Kidney capillary endothelial cell (primary cell): ENCODE results near the gene LIMA1.

Source experiments
- DNase-seq: peaks from one replicate; pipeline ENCODE4 v3.0.0-alpha.2; 2018; ENCODE audit warnings: low spot score

Gene LIMA1

DNA sequence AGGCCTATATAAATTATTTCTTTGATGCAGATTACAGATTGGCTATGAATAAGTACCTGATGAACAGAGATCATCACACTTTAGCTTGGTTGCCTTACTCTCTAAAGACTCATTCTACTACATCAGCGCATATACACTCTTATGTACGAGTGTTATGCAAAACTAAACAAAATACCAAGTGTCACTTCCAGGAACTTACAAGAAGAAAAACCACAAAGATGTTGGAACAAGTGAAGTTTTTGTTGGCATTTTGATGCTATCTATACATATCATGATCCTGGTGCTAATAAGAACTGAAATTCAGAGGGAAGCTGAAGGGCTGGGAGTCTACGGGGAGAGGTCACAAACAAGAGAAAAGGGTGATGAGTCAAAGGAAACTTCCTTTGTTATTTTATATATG lies 68.3 kb downstream of the LIMA1 start:
- DNase-seq = peak; percentile 16

GRCh38 chr12:50214018-50214417 lies 69.3 kb downstream of the LIMA1 start:
- no peak for DNase-seq

- DNase-seq = no peak
Observed at GRCh38 chr12:50213439-50213838, 69.9 kb downstream of the LIMA1 start.

DNA sequence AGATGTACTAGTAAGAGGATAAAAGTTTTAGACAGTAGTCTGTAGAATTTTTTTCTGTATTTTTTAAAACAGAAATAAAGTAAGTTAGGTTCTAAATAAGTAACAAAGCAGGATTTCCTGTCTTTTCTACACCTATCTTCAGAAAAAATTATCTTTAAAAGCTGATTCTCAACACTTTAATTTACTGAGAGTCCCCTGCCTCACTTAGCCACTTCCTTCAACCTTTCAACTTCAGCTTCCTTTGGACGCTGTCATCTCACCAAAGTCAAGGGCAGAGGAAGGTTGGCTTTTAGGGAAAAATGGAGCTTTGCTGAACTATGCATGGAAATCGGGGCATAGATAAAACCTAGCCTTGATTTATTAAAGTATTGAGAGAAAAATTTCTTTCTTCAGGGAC lies 71.3 kb downstream of the LIMA1 start:
- DNase-seq = no peak

GRCh38 chr12:50211392-50212070 lies 71.8 kb downstream of the LIMA1 start:
- no peak for DNase-seq

DNA sequence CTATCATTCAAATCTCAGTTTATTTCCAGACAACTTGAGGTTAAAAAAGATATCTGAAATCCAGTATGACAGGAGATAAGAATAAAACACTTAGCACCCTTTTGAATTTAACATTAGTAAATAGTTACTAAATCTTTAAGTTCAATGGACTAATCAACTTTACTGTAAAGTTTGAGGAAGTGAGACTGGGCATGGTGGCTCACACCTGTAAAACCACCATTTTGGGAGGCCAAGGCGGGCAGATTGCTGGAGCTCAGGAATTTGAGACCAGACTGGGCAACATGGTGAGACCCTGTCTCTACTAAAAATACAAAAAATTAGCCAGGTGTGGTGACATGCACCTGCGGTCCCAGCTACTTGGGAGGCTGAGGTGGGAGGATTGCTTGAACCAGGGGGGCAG lies 75.9 kb downstream of the LIMA1 start:
- DNase-seq = no peak

DNA sequence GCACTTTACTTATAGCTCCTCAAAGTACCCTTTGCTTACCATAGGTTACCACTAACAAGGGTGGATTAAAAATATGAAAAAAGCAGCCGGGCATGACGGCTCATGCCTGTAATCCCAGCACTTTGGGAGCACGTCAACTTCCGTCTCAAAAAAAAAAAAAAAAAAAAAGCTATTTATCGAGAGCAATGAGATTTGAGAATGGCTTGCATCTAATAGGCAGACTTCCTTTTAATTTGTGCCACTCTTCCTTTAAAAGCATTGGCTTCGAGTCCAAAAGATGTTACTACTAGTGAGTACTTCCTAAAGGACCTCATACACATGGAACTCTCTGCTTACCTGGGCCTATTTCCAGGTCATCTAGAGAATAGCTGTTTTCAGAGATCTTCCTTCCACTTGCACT lies 77.7 kb downstream of the LIMA1 start:
- DNase-seq = no peak

DNA sequence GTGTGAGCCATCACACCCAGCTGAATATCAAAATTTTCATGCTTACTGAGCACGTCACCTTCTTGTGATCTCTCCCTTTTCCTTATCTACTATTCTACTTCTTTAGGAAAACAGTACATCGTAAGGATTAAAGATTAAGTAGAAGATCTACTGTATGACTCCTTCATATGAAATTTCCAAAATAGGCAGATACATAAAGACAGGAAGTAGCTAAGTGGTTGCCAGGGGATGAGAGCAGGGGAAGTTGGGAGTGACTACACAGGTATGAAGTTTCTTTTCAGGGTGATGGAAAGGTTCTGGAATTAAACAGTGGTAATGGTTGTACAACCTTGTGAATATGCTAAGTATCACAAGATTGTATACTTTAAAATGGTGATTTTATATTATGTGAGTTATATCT lies 79.6 kb downstream of the LIMA1 start:
- no peak for DNase-seq

DNA sequence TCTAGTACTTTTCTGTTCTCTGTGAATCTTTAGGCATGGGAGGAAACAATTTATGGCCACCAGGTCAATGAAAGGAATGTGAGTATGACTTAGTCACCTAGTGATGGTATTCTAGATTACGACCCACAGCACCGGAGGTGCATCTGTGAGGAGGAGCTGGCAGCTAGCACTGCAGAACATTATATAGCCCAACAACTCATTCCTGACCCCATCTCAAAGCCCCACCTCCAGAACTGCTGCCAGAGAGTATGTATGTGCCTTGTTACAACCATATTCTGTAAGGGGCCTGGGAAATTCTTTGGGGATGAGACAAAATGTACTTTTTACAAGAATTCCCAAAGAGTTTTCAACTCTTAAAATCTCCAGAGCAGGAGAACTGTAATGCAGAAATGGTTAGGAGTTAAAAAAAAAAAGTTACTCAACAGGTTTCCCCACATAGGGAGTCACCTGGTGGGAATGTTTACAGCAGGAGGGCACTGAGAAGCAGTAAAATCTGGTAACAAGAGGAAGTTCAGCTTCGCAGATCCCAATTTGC lies 81.3 kb downstream of the LIMA1 start:
- DNase-seq = peak; percentile 86

- no peak for DNase-seq
Observed at GRCh38 chr12:50200552-50201273, 82.6 kb downstream of the LIMA1 start.

DNA sequence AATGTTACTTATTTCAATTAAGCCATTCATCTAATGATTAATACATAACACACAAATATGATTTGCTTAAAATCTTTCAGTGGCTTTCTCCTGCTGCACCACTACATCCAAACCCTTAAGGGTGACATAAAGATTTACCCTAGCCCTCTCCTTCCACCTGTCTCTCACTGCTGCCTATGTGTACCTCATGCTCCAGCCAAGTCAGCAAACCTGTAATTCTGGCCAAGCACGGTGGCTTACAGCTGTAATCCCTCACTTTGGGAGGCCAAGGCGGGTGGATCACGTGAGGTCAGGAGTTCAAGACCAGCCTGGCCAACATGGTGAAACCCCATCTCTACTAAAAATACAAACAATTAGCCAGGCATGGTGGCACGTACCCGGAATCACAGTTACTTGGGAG lies 84.5 kb downstream of the LIMA1 start:
- no peak for DNase-seq

- DNase-seq = no peak
Observed at GRCh38 chr12:50197297-50197727, 86.0 kb downstream of the LIMA1 start.

DNA sequence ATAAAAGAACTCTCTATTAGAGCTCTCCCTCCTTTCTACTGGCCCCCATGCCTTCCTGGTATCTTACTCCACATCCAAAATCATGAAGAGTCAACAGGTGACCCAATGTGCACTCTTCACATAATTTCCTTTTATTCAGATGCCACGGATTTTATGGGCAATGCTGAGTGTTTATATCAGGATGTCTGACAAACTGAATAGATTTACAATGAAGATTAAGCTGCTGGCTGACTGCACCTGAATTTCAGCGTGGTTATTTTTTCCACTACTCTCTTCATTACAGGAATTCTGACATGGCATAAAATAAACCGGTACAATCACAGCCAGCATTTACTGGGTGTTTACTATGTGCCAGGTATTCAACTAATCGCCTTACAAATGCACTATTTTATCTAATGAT lies 86.8 kb downstream of the LIMA1 start:
- DNase-seq = no peak

GRCh38 chr12:50195832-50196231 lies 87.5 kb downstream of the LIMA1 start:
- DNase-seq = no peak

DNA sequence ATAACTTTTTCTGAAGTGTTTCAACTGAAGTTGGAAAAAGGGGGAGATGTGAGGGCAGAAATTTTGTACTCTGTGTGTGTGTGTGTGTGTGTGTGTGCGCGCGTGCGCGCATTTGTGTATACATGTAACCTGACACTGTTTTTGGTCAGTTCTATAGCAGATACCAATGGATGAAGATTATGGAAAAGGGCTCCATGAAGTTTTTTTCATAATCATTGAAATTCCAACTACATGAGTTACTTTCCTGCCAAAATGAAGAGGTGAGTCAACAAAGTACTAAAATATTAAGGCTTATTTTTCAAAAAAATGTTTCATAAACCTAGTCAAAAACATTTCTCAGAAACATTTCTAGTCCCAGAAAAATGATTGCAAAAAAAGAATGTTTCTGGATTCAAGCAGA lies 90.4 kb downstream of the LIMA1 start:
- peak; percentile 64 for DNase-seq

DNA sequence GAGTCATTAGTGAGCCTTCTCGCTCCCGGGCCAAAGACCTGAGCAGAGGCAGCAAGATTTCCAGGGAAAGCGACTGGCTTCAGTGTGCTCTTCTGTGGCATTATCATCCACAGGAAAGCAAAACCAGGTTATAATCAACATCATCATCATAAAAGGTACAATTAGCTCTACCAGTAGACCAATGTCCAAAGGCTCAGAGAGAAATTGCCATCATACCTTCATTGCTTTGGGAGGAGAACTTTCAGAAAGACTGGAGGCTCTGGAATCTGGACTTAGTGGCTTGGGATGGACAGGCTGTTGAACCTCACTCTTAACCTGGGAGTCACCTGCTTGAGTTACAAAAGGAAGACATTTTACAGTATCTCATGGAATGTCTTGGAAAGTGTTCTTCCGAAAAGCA lies 91.1 kb downstream of the LIMA1 start:
- DNase-seq = no peak

DNA sequence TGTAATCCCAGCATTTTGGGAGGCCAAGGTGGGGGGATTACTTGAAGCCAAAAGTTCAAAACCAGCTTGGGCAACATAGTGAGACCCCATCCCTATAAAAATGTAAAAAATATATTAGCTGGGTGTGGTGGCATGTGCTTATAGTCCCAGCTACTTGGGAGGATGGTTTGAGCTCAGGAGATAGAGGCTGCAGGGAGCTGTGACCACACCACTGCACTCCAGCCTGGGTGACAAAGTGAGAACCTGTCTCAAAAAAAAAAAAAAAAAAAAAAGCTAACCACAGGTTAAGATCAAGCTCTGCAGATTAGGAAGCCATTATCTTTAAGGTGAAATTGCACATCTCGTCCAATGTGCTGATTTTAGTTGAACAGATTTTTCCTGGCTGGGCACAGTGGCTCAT lies 92.5 kb downstream of the LIMA1 start:
- no peak for DNase-seq

- DNase-seq = no peak
Observed at GRCh38 chr12:50188875-50189575, 94.3 kb downstream of the LIMA1 start.

GRCh38 chr12:50188241-50188781 lies 95.0 kb downstream of the LIMA1 start:
- DNase-seq = no peak

GRCh38 chr12:50187084-50187900 lies 96.0 kb downstream of the LIMA1 start:
- no peak for DNase-seq

DNA sequence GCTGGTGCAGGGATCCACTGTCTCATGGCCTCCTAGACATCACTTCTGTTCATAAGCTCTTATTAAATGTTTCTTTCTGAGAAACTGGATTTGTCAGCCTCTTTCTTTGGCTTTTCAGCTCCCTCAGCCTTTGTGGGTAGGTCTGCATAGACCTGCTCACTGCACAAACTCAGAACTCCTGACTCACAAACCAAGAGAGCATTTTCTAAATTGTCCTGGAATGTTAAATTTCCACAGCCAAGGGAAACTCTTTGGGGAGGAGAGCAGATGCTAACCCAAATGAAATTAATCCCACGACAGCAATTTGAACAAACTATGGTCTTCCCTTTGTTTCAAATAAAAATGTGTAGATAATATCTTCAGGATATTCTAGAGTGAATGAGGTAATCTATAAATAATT lies 96.6 kb downstream of the LIMA1 start:
- DNase-seq = no peak
